ENCODE data around the gene OR7G2.

Gene OR7G2

DNA sequence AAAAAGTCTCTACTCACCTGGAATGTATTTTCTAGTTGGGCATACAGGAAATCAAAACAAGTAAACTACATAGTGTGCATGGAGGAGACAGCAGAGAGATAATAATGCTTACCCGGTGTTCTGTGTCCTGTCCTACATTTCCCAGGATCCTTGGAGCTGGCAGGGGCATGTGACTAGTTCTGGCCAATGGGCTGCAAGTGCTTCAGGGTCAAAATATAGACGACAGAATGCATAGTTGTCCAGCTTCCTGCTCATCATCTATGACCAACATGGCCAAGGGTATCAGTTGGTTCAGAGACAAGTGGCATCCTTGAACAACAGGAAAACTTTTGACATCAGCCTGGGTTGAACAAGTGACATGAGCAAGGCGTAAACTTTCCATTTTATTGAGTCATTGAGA, 41.4 kb upstream of the OR7G2 start:
- Mint-ChIP-seq H3K4me1 (no peaks in the 10 kb centered on the region), H3K27ac (no peak overlapping the region), H3K4me3 (no peak overlapping the region), H3K9me3 (peaks cover 85% of the 10 kb centered on the region), H3K36me3 (ENCODE audit: low read depth) (peaks cover 99% of the 10 kb centered on the region), H3K27me3 (ENCODE audit: low read depth) (no peaks in the 10 kb centered on the region)
- TF ChIP-seq, protein P1, sequence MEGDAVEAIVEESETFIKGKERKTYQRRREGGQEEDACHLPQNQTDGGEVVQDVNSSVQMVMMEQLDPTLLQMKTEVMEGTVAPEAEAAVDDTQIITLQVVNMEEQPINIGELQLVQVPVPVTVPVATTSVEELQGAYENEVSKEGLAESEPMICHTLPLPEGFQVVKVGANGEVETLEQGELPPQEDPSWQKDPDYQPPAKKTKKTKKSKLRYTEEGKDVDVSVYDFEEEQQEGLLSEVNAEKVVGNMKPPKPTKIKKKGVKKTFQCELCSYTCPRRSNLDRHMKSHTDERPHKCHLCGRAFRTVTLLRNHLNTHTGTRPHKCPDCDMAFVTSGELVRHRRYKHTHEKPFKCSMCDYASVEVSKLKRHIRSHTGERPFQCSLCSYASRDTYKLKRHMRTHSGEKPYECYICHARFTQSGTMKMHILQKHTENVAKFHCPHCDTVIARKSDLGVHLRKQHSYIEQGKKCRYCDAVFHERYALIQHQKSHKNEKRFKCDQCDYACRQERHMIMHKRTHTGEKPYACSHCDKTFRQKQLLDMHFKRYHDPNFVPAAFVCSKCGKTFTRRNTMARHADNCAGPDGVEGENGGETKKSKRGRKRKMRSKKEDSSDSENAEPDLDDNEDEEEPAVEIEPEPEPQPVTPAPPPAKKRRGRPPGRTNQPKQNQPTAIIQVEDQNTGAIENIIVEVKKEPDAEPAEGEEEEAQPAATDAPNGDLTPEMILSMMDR (IDR thresholded peaks at IDR 0.05; ENCODE audit: unreplicated experiment in 3 of 3) = no peak

DNA sequence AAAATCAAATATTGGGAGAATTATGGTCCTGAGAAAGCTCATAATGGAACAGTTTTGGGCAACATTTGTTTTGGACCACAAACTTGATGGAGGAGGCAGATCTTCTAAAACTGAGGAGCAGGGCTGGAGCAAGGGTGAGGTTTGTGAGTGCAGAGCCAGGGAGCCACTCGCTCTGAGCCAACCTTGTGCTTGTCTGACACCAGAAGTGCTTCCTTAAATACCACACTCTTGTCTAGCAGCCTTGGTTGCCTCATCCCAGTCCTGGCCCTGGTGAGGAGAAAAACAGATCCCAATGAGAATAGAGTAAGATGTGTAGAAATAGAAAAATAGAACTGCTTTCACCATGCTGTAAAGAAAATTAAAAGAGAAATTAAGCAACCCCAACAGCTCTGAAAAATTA, 39.6 kb upstream of the OR7G2 start:
- peaks cover 76% of the 10 kb centered on the region for H3K9me3 Mint-ChIP-seq
- H3K36me3 Mint-ChIP-seq (ENCODE audit: low read depth) = peaks cover 97% of the 10 kb centered on the region
- H3K27ac Mint-ChIP-seq = no peak overlapping the region
- H3K4me1 Mint-ChIP-seq = peaks cover 4% of the 10 kb centered on the region
- TF ChIP-seq, protein P1 (IDR thresholded peaks at IDR 0.05; ENCODE audit: unreplicated experiment in 3 of 3) = no peak
- no peak overlapping the region for H3K4me3 Mint-ChIP-seq
- H3K27me3 Mint-ChIP-seq (ENCODE audit: low read depth) = no peaks in the 10 kb centered on the region

DNA sequence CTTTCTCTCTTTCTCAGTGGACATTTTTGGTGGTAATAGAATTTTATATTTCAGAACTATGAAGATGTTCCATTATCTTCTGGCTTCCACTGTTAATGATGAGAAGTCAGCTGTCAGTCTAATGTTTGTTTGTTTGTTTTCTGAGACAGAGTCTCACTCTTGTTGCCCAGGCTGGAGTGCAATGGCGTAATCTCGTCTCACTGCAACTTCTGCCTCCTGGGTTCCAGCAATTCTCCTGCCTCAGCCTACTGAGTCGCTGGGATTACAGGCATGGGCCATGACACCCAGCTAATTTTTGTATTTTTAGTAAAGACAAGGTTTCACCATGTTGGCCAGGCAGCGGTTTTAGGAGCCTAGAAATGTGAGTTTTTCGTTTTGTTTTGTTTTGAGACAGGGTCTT, 37.6 kb upstream of the OR7G2 start:
- H3K4me3 Mint-ChIP-seq = peak overlapping the region; percentile 46 to 56 (median 51)
- H3K27ac Mint-ChIP-seq = no peak overlapping the region
- H3K36me3 Mint-ChIP-seq (ENCODE audit: low read depth) = peaks cover 95% of the 10 kb centered on the region
- TF ChIP-seq, protein P1 (IDR thresholded peaks at IDR 0.05; ENCODE audit: unreplicated experiment in 3 of 3) = no peak
- peaks cover 12% of the 10 kb centered on the region for H3K4me1 Mint-ChIP-seq
- H3K27me3 Mint-ChIP-seq (ENCODE audit: low read depth) = no peaks in the 10 kb centered on the region
- H3K9me3 Mint-ChIP-seq = peaks cover 57% of the 10 kb centered on the region

DNA sequence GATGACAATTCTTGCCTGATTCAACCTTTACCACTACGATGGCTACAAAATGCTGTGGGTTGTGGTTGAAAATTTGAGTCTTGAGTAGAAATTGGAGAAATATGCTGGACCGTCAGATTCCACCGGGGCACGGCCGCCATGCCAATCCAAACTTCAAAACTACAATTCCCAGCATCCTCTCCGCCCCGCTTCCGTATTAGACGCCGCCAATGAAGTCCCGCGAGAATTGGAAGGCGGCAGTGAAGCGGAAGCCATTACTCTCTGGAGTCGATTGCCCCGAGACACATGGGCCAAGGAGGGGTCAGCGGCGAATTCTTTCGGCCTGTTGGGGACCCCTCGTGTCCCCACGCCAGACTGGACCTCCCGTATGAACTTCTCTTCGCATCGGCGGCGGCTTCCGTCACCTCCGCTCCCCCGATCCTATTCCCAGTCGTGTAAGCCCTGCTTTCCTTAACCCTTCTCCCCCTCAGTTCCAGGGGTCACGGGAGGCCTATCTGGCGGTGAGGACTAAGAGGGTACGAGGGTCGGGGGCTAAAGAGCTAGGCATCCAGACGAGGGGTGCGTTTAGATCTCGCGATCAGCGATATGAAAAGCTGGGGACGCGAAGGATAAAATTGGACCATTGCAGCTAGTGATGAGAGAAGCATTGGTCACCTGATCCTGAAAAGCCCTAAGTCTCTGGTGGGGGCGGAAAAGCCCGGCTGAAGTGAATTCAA, 33.0 kb upstream of the OR7G2 start, which contains the start of gene ZNF317:
ZNF317 (plus strand) TSS at position 239 of the 716 bp plus-strand sequence. CDS start 15,620 bp downstream, outside the sequence.
- peaks cover 50% of the 10 kb centered on the region for H3K36me3 Mint-ChIP-seq (ENCODE audit: low read depth)
- H3K4me1 Mint-ChIP-seq = peaks cover 13% of the 10 kb centered on the region
- peaks cover 19% of the 10 kb centered on the region for H3K9me3 Mint-ChIP-seq
- H3K27me3 Mint-ChIP-seq (ENCODE audit: low read depth) = no peaks in the 10 kb centered on the region
- peak within 1 kb of the TSS; percentile 82 to 97 (median 95) for H3K27ac Mint-ChIP-seq
- peak within 1 kb of the TSS; percentile 98 to 100 (median 99) for H3K4me3 Mint-ChIP-seq
- TF ChIP-seq, protein P1 (IDR thresholded peaks at IDR 0.05; ENCODE audit: unreplicated experiment in 3 of 3) = no peak

DNA sequence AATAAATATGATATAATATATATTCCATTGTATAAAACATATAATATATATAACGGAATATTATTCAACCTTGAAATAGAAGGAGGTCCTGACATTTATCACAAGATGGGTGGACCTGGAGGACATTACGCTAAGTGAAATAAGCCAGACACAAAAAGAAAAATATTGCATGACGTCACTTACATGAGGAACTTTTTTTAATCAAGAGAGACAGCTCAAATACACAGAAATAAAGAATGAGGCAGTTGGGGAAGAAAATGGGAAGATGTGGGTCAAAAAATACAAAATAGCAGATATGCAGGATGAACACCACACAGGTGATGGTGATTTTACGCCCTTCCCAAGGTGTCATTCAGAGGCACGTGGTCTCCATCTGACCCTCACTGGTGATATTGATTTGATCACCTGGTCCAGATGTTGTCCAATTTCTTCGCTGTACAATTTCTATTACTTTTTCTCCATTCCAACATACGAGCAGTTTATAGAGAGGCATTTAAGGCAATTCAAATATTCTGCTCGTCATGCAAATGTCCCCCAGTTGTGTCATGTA, 32.4 kb upstream of the OR7G2 start:
- Mint-ChIP-seq H3K4me3 (peak overlapping the region; percentile 98 to 100 (median 99)), H3K9me3 (peaks cover 15% of the 10 kb centered on the region), H3K4me1 (peaks cover 13% of the 10 kb centered on the region), H3K27me3 (ENCODE audit: low read depth) (no peaks in the 10 kb centered on the region), H3K27ac (peak overlapping the region; percentile 82 to 97 (median 95)), H3K36me3 (ENCODE audit: low read depth) (peaks cover 44% of the 10 kb centered on the region)
- TF ChIP-seq, protein P1 (IDR thresholded peaks at IDR 0.05; ENCODE audit: unreplicated experiment in 3 of 3) = no peak

Measured in nephron (organoid).